WI38 (cell line): ENCODE results near the gene EMC7.

Experiments
- H3K4me3 ChIP-seq: 2 replicates; pipeline ENCODE4 v1.5.1; 2011; ENCODE audit warnings: low read depth, mild to moderate bottlenecking, control low read depth, low read length
- TF ChIP-seq, protein P1 (sequence below): IDR thresholded peaks from 2 replicates; pipeline ENCODE4 v1.5.1; 2012; ENCODE audit warnings: low read depth, mild to moderate bottlenecking, control low read depth, low read length

The EMC7 gene

DNA sequence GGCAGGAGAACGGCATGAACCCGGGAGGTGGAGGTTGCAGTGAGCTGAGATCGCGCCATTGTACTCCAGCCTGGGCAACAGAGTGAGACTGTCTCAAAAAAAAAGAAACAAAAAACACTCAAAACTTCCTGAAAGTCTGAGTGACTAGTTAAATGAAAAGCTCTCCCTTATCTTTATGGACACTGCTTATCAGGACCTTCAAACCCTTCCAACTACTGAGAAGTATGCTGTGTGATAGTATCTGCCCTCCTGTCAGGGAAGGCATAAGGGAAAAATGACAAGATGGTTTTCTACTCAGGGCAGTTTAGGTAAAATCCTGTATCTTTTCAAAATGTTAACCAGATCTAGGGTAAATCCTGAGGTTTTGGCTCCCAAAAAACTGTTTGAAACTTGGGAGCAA is 21.8 kb downstream of the EMC7 start:
- no peak overlapping the region for H3K4me3 ChIP-seq
- TF ChIP-seq, protein P1, sequence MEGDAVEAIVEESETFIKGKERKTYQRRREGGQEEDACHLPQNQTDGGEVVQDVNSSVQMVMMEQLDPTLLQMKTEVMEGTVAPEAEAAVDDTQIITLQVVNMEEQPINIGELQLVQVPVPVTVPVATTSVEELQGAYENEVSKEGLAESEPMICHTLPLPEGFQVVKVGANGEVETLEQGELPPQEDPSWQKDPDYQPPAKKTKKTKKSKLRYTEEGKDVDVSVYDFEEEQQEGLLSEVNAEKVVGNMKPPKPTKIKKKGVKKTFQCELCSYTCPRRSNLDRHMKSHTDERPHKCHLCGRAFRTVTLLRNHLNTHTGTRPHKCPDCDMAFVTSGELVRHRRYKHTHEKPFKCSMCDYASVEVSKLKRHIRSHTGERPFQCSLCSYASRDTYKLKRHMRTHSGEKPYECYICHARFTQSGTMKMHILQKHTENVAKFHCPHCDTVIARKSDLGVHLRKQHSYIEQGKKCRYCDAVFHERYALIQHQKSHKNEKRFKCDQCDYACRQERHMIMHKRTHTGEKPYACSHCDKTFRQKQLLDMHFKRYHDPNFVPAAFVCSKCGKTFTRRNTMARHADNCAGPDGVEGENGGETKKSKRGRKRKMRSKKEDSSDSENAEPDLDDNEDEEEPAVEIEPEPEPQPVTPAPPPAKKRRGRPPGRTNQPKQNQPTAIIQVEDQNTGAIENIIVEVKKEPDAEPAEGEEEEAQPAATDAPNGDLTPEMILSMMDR, result no peak

DNA sequence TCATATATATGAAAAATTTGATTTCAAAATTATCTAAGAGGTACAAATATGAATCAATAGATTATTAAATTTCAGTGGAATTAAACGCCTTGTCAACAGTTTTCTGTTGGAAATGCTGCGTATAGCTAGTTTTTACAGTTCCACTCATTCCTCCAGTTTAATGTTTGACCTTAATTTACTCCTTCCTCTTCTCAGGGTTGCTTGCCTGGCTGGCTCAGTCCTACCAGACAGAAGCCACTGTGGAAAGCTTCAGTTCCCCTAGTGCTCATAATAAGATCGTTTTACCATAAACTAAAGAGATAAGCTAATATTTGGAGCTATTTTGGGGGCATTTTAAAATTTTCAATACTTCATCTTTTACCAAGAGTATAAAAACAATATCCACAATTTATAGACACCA is 22.8 kb downstream of the EMC7 start:
- H3K4me3 ChIP-seq, result no peak overlapping the region
- TF ChIP-seq, protein P1, result no peak

DNA sequence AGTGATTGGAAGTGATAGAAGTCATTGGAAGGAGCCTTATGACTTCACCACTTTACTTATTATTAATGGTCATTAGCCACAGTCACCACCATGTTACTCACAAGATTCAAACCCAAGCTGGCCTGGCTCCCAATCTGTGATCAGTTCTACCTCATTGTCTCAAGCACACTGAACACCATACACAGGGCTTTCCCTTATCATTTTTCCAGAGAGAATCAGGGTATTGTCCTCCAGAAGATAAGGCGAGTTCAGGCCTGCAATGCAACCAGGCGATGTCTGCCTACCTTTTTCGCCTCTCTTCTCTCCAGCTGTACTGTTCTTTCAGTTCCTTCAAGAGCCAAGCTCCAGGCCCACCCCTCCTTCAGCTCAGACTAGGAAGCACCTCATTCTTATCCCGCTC is 24.9 kb downstream of the EMC7 start:
- H3K4me3 ChIP-seq, result no peak overlapping the region
- TF ChIP-seq, protein P1, result no peak

DNA sequence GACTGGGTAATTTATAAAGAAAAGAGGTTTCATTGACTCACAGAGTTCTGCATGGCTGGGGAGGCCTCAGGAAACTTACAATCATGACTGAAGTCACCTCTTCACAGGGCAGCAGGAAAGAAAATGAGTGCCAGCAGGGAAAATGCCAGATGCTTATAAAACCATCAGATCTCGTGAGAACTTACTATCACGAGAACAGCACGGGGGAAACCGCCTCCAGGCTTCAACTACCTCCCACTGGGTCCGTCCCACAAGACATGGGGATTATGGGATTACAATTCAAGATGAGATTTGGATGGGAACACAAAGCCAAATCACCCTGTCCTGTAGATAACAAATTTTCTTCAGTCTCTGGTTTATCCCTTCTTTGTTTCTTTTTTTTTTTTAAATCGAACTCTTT is 31.7 kb downstream of the EMC7 start:
- H3K4me3 ChIP-seq, result no peak overlapping the region
- TF ChIP-seq, protein P1, result no peak

DNA sequence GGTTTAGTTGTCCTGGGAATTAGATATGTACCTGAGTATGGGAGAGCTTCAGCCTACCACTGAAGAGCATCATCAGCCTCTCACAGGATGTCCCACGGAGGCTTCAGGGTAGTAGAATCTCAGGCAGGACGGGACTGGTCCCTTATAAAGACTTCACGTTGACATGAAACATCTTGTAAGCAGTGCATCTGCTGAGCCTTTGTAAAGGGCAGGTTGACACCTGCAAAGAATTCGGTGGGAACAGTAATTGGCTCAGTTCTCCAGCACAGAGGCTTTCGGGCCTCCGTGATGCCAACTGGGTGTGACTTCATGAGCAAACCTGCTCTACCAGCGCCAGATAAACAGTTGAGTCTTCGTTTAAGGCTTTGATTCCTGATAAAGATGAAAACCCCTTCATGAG is 35.7 kb downstream of the EMC7 start:
- TF ChIP-seq, protein P1, result no peak
- H3K4me3 ChIP-seq, result no peak overlapping the region

DNA sequence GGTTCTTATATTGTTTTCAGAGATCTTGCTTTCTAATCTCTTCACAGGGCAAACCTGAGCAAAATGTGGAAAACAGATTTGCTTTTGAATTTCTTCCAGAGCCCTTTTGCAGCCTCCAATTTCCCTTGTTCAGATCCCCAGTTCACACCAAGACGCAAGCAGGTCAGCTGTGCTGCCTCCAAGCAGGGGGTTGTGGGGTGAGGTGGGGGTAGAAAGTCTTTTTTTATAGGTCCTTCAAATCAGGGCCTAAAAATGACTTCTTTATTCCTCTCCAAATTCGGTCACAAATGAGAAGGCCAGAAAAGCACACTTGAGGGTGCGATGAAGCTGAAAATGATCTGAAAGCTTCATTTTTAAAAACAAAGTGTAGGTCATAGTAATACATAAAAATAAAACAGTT is 36.4 kb downstream of the EMC7 start:
- H3K4me3 ChIP-seq, result no peak overlapping the region
- TF ChIP-seq, protein P1, result no peak

DNA sequence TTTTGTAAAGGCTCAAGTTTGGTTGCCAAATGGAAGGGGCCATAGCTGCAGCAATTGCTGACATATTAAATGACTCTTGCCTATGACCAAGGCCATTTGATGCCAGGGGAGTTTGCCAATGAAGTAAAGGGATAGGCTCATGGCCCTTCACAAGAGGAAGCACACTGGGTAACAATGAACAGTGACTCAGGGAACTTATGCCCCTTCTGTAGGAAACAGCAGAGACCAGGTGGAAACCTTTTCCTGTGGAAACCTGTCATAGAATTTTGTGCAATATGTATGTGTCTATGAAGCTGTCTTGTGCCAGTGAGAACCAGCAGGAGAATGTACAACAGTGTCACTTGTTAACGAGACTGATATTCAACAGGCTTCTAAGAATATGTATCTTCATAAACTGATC is 37.2 kb downstream of the EMC7 start:
- TF ChIP-seq, protein P1, result no peak
- H3K4me3 ChIP-seq, result no peak overlapping the region
